NCI-H1105 treated with DMSO at 0.1 percent for 48 hours (cell line): Measurements from ENCODE around the gene SGPP1.
"Not testable (repeated sequence)": the region's sequence is repeated elsewhere in the genome, so short reads cannot be mapped to it uniquely, and the experiment has no call there.

Experiments
- DNase-seq: peaks from one replicate; lab custom pipeline; 2025; lab: John Stamatoyannopoulos, UW

SGPP1 gene

GRCh38 chr14:63638493-63638892 is 89.4 kb downstream of the SGPP1 start:
- DNase-seq: no peak

DNA sequence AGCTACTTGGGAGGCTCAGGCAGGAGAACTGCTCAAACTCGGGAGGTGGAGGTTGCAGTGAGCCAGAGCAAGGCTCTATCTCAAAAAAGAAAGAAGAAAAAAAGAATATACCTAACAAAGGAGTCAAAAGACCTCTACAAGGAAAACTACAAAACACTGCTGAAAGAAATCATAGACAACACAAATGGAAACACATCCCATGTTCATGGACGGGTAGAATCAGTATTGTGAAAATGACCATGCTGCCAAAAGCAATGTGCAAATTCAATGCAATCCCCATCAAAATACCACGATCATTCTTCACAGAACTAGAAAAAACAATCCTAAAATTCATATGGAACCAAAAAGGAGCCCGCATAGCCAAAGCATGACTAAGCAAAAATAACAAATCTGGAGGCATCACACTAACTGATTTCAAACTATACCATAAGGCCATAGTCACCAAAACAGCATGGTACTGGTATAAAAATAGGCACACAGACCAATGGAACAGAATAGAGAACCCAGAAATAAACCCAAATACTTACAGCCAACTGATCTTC is 91.7 kb downstream of the SGPP1 start:
- not testable (repeated sequence) for DNase-seq
